ENCODE data around the gene PLXNA4.

The PLXNA4 gene

DNA sequence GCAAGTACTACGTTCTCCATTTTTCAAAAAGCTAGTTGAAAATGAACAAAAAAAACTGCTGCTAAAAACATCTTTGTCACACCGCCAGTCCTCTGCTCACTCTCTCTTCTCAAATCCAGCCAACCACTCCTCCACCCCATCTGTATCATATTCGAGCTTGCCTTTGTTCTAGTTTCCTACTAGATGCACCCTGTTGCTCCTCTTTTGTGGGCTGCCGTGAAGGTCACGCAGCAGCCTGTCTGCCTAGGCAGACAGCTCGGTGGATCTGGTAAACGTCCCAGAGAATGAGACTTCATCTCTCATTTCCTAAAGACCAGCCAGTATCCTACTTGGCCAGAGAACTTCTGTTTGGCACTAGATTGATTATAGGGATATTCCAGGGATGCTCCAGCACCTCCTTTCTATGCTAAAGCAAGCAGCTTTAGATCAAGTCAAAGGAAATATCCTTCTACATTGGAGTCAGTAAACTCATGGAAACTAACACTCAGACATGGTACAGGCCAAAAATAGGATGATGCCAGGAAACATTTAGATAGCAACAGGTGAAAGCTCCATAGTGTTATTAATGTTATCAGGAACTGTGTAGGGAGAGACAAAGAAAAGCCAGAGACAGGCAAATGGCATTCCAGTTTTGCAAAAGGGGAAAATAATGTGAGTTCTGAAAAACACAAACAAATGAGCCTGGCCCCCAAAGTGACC lies 8.7 kb upstream of the PLXNA4 start:
- no peak for DNase-seq

DNA sequence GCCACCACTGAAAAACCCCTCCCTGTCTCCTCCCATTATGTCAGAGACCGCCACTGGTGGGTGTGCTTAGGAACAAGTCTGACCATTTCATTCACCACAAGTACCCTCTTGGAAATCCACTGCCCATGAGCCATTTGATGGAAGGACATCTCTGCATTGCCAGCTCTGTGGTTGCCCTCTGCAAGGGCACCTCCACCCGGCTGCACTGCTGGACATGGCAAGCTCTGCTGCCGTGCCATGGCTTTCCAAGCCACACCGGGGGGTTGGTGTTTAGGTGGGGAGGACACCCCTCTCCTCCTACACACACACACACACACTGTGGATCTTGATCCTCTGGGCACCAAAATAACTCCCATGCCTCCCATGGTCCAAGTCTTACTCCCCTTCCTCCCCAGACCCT lies 5.2 kb upstream of the PLXNA4 start:
- DNase-seq = no peak

DNA sequence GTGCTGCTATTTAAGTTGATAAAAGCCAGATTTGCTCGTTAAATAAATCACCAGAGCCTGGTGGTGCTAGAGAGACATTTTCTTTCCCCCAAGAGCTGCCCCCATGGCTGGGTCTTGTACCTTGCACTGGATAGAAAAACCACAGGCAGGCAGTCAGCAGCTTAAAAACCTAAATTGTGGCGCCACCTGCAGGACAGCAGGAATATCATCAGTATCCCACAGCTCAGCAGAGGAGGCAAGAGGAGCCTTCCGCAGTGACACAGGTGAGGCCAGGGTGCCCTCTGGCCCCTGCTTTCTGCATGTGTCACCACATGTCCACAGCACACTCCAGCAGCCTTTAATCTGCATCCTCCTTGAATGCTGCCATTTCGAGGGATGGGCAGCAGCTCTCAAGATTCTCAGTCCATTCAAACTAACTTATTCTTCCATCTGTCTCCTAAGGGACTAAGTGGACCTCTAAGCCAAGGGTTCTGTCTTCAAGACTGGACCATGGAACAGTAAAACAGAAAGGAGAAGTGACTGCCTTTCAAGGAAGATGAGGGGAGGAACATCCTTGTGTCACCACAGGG lies 4.5 kb upstream of the PLXNA4 start:
- no peak for DNase-seq

DNA sequence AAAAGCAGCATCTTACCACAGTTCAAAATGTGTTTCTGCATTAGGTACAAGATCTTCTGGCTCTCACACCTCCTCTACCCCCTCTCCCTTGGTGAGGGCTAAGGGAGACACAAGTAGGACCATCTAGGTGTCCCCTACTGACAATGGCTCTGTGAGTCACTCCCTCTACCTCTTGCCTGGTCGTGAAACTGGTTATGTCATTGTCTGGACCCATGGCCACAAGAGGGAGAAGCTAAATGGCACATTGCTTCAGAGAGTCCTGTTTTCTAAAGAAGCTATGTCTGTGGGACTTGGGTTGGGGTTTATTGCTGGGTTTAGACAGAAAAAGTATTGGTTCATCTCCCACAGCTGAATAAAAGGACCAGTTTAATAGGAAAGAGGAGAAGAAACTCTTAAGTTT lies 4.0 kb upstream of the PLXNA4 start:
- DNase-seq = no peak

DNA sequence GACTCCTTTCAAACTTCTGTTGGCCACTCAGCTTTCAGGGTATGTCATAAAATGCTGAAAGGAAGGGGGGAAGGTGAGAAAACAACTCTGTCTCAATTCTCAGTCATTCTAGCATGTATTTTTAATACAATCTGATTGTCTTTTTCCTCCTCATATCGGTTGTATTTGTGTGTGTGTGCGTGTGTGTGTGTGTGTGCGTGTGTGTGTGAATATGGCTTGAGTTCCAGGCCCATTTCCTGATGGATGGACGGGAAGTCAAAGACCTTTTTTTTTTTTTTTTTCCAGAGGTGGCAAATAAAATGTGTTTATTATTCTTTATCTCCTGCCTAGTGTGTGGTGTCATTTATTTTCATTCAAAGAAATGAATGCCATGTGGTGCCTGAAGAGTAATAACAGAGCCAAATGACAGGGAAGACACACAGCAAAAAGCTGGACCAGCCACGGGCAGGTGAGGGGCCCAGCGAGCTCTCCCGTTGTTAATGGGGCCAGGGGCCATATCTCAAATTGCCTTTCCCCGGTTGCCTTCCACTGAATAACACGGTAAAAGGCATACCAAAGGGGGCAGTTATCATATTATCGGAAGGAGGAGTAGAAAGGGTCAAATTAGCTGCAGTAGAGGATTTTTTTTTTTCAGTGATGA lies 3.1 kb upstream of the PLXNA4 start:
- DNase-seq = no peak

DNA sequence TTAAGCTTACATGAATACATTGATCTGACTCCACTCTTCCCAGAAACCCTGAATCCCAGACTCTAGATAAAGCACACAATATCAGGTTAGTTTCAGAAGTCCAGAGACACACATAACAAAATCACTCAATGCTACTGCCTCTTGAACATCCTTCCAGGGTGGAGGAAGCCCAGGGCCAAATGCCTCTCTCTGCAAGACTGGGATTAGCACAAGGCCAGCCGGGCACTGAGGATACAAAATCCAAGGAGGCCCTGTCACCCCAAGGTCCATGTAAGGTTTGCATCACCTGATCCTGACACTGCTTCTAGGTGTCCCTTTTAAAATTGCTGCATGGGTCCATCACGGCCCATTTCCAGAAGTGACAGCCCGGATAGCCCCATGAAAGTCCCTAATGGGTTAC lies 2.6 kb upstream of the PLXNA4 start:
- no peak for DNase-seq

DNA sequence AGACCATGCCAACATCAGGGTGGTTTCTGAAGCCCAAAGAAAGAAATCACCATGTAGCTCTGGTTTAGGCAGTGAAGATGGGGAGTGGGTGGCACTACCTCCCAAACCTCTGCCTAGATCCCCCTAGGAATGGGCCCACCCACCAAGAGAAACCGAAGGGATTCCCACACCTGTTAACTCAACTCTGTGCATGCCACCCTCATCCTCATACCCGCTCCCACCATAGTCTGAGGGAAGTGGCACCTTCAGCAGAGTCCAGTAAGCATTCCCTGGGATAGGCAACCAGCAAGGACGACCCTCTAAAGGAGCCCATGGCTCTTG lies 1.7 kb upstream of the PLXNA4 start:
- no peak for DNase-seq

DNA sequence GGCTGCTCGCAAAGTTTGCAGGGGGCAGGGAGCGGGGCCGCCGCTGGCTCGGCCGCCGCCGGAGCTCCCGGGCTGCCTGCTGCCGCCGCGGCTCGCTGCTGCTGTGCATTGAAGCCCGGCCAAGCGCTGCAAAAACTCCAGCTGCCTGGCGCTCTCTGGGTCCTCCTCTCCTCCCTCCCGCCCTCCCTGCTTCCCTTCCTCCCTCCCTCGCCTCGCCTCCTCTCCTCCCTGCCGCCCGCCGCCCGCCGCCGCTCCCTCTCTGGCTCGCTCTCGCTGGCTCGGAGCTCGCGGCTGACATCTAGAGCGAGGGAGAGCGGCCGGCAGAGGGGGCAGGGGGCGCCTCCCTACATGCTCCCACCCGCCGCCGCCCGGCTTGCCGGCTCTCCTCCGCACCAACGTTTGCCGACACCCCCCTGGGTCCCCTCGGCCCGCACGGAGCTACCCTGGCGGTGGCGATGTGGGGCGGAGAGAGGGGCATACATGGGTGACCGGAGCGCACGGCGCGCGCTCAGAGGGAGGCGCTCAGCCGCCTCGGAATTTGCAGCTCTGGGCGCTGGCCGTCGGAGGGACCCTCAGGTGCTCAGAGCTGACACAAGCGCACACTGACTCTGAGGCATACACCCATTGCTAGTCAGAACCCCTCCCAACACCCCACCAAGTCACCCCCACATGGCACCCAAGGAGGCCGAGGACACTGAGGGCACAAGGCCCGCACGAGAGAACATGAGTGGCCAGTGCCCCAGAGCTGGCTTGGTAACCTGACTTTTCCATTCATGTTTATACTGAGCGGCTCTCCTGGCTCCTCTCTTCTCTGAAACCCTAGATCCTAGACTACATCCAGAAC lies 1.2 kb upstream of the PLXNA4 start:
- no peak for DNase-seq

DNA sequence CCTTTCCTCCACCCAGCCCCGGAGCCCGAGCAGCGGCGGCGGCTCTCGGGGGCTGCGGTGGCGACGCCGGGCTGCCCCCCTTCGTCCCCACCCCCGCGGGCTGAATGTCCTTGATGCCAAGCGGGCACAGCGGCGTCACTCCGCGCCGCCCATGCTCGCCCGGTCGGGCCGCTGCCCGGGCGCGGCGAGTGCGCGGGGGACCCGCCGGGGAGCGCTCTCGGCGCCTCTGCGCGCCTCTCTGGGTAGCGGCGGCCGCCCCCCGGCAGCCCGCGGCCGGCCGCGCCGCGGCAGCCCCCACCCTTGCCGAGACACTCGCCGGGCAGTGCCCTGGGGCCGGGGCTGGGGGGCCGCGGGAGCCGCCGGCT lies 433 bp upstream of the PLXNA4 start:
- DNase-seq = no peak

DNA sequence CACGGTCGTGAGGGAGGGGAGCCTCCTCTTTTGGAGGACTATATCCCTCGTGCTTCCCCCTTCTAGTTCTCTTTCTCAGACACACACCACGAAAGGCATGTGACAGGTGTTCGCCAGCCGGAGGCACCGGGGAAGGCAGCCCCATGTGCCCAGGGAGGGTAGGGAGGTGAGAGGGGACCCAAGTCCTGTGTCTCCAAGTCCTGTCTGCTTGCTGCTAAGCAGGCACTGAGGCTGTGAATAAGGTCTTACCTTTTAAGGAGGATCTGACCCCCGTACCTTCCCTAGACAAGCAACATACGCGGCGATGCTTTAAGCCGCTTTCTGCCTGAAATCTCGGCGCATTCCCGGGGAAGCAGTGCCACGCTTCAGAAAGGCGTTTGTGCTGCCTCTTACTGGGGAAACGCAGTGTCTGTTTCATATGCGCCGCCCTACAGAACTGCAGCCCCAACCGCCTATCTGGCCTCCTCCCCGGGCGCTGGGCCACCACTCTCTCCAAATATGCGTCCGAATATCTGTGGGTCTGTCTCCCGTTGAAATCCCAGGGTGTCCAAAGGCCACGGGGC lies 770 bp downstream of the PLXNA4 start:
- DNase-seq = no peak

DNA sequence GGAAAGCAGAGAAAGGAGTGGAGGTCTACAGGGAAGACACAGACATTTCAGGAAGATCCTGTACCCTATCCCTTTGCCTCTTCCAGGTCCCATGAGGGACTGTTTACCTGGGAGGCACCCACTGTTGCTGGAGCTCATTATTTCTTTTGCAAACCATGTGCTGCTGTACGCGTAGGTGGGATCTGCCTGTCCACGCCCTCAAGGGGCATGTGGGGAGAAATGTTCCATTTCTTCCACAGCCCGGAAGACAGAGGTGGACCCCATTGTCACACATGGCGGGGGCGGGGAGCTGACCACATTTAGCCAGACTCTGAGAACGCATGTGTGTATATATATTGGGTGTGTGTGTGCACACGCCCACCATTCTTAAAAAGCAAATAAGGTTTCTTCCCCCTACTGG lies 2.0 kb downstream of the PLXNA4 start:
- no peak for DNase-seq

DNA sequence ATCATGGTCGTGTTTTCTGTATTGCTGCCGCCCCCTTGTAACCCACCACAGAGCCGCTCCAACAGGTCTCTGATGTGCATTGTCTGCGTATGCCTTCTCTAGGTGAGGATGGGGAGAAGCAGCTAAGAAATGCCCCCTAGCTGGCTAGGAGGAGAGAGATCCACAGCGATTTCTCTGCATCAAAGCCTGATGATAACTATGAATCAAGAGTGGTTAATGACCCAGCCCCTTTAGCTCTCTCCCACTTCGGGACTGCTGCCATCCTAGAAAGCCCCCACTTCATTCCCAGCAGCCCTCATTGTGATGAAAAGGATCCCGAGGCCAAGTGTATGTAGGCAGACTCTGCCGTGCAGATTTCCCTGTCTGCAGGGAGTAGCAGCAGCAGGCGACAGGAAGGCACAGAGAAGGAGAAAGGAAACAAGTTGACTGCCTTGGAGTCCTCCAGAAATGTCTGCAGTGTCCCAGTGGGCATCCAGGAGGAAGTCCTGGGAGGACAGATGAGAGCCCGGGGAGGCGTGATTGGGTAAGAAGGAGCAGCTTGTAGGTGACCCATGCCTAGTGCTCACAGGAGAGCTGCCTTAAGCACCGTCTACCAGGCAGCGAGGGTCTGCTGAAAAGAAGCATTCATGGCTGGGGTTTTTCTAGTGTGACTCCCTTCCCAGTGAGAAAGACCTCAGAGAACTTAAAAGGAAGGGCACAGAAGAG lies 2.9 kb downstream of the PLXNA4 start:
- DNase-seq = no peak

DNA sequence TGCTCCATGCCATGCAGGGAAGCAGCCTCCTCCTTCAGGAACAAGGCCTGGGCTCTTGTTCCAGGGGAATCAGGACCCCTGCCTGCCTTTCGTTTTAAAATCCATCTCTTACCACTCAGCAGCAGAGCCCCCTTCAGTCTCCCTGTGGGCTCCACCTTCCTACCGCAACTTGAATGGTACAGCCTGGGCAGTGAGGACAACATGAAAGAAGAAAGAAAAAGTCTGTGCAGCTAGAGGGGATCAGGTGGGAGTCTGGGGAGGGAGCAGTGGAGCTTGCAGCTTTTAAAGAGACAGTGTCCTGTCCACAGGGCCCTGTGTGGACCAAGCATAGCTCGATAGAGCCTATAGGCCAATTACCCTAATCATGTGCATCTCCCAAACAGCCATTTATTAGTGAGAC lies 3.7 kb downstream of the PLXNA4 start:
- no peak for DNase-seq

DNA sequence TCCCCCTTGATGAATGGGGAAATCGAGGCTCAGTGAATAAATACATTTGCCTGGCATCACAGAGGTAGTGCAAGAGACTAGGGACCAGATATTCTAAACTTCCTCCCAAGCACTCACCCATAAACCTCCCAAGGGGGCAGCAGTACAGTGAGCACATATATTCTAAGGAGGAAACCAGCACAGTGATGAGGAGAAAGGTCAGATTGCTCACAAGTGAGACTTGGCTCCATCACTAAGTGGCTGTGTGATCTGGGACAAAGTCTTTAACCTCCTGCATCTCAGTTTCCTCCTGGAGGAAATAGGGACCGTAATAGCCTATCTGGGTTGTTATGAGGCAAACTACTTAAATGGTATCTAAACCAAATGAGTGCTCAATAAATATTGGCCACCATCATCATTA lies 4.3 kb downstream of the PLXNA4 start:
- DNase-seq = no peak

DNA sequence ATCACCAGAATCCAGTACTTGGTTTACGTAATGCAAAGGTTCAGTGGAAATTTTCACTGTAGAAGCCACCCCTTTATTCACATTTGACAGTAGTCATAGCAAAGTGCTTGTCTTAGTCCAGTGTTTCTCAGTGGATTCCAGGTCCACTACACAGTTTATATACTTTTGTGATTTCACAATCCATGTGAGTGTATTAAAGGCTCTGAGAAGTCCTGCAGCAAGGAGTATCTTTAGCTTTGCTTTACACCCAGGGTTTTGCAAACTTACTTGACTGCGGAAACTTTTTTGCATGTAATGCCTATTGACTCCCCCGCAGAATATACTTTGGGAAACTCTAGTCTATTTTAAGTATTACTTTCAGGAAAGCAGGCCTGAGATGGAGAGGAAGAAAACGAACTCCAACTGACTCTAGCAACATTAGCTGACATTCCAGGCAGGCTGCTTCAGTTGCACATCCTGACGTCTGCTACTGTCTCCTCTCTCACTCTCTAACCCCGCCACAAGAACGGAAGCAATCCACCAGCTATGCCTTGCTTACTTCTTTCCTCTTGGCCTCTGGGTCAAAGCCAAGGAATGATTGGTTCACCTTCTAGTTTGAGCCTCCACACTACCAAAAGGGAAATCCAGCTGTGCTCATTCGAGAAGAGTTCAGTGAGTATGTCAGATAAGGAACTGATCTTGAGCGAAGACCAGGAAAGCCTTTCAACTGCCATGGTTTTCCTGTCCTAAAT lies 6.2 kb downstream of the PLXNA4 start:
- DNase-seq = no peak

DNA sequence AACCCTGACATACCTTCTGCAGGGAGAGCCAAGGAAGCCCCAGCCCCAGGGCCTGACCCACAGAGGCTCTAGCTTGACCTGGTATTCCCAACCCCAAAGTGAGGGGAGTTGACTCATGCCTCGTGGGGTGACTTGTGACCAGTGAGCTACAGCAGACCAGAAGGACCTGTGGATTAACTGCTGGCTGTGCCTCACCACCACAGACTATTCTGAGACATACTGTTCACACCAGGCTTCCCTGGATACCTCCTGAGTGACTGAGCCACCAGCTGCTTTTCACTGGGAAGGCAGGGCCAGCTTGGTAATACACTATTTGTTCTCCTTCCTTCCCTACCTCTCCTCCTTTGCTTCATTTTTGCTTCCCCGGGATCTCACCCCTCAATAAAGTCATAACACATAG lies 7.3 kb downstream of the PLXNA4 start:
- no peak for DNase-seq

DNA sequence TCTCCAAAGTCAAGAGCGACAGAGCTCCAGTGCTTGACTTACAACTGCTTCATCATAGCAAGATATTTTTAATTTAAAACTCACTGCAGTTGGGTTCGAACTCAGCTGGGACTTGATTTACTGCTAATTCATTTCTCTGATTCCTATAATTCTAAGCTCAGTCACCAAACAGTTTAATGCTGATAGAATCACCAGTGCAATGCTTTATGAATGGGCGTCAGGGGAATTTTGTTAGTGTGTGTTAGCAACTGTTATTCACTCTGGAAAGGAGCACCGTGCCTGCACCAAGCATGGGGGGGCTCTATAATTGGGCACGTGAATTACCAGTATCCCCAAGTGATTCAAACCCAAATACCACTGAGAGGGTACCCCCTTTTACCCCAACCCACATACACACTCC lies 10.4 kb downstream of the PLXNA4 start:
- DNase-seq = no peak

DNA sequence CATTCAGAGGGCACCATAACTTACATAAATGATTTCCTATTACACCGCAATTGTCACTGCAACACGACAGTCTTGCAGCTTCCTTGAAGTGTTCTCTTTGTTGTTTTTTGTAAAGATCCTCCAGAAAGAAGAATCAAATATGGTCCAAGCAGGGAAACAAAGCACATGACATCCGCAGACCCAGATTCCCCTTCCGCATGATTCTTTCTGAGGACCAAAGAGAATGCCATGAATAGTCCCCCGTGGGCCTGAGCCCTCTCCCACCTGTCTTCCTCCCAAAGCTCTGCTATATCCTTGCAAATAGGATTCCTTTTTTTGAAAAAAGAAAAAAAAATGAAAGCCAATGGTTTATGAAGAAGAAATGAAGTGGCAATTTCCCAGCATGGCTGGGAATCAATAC lies 10.8 kb downstream of the PLXNA4 start:
- DNase-seq = no peak

DNA sequence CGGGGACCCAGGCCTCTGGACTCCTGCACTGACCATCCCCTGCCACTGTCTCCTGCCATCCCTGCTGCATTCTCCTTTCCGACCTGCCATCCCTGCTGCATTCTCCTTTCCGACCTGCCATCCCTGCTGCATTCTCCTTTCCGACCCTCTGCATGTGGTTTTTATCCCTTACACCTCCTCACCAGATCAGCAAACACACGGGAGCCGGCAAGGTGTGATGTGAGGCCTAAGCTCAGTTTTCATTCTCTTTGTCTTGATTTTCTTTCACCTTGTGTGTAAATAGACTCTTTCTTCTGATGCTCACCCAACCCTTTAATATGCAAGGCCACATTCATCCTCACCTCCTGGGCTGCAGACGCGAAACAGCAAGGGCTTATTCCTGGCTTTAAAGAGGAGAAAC lies 11.4 kb downstream of the PLXNA4 start:
- no peak for DNase-seq

DNA sequence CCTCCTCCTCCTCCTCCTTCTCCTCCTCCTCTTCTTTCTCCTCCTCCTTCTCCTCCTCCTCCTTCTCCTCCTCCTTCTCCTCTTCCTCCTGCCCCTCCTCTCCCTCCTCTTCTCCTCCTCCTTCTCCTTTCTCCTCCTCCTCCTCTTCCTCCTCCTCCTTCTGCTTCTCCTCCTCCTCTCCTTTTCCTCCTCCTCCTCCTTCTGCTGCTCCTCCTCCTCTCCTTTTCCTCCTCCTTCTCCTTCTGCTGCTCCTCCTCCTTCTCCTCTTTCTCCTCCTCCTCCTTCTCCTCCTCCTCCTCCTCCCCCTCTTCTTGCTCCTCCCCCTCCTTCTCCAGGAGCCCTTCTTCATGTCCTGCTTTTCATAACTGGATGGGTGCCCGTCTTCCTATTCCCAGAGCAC lies 12.2 kb downstream of the PLXNA4 start:
- no peak for DNase-seq

DNA sequence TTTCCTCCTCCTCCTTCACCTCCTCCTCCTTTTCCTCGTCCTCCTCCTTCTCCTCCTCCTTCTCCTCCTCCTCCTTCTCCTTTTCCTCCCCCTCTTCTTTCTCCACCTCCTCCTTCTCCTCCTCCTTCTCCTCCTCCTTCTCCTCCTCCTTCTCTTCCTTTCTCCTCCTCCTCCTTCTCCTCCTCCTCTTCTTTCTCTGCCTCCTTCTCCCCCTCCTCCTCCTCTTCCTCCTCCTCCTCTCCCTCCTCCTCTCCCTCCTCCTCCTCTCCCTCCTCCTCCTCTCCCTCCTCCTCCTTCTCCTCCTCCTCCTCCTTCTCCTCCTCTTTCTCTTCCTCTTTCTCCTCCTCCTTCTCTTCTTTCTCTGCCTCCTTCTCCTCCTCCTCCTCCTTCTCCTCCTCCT lies 13.6 kb downstream of the PLXNA4 start:
- DNase-seq = no peak

DNA sequence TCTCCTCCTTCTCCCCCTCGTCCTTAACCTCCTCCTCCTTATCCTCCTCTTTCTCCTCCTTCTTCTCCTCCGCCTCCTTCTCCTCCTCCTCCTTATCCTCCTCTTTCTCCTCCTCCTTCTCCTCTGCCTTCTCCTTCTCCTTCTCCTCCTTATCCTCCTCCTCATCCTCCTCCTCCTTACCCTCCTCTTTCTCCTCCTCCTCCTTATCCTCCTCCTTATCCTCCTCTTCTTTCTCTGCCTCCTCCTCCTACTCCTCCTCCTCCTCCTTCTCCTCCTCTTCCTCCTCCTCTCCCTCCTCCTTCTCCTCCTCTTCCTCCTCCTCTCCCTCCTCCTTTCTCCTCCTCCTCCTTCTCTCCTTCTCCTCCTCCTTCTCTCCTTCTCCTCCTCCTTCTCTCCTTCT lies 14.5 kb downstream of the PLXNA4 start:
- no peak for DNase-seq

Measured in NCI-H1417 treated with DMSO at 0.1 percent for 48 hours (cell line).